Fibroblast of villous mesenchyme (primary cell): ENCODE results near the gene PSMA8. TPM values are rescaled to one million over a fixed set of nuclear protein-coding genes. Genes with fewer than 3 reads are reported as not detected.
"Not testable (repeated sequence)": the region's sequence is repeated elsewhere in the genome, so short reads cannot be mapped to it uniquely, and the experiment has no call there.

Source experiments
- DNase-seq: peaks from one replicate; pipeline ENCODE4 v3.0.0-alpha.2; 2010; ENCODE audit warnings: low read depth
- H3K4me3 ChIP-seq: 2 replicates; pipeline ENCODE4 v1.5.1; 2011; ENCODE audit warnings: low read depth, mild to moderate bottlenecking, low read length
- total RNA-seq: library from RNA; depleted of rRNA; stranded (reverse); fragments of >200 nt; gene quantifications from 2 replicates; pipeline ENCODE4 v1.2.3, GENCODE V29; 2012
- TF ChIP-seq, protein P1 (sequence below): IDR thresholded peaks from 2 replicates; pipeline ENCODE4 v1.5.1; 2012; ENCODE audit warnings: low read depth, mild to moderate bottlenecking, low read length; ENCODE audit not compliant: insufficient read depth

Gene PSMA8
- total RNA-seq, 1 donor, result not detected

DNA sequence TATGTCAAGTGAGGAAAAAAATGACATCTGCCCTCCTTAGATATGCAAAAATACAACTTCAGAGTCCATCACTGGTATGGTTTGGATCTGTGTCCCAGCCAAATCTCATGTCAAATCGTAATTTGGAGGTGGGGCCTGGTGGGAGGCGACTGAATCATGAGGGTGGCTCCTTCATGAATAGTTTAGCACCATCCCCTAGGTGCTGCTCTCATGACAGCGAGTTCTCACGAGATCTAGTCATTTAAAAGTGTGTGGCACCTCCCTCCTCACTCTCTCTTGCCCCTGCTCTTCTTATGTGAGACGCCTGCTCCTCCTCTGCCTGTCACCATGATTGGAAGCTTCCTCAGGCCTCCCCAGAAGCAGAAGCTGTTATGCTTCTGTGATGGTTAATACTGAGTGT is 5.9 kb upstream of the PSMA8 start:
- no peak overlapping the region for H3K4me3 ChIP-seq
- no peak for DNase-seq
- TF ChIP-seq, protein P1, sequence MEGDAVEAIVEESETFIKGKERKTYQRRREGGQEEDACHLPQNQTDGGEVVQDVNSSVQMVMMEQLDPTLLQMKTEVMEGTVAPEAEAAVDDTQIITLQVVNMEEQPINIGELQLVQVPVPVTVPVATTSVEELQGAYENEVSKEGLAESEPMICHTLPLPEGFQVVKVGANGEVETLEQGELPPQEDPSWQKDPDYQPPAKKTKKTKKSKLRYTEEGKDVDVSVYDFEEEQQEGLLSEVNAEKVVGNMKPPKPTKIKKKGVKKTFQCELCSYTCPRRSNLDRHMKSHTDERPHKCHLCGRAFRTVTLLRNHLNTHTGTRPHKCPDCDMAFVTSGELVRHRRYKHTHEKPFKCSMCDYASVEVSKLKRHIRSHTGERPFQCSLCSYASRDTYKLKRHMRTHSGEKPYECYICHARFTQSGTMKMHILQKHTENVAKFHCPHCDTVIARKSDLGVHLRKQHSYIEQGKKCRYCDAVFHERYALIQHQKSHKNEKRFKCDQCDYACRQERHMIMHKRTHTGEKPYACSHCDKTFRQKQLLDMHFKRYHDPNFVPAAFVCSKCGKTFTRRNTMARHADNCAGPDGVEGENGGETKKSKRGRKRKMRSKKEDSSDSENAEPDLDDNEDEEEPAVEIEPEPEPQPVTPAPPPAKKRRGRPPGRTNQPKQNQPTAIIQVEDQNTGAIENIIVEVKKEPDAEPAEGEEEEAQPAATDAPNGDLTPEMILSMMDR, result no peak

DNA sequence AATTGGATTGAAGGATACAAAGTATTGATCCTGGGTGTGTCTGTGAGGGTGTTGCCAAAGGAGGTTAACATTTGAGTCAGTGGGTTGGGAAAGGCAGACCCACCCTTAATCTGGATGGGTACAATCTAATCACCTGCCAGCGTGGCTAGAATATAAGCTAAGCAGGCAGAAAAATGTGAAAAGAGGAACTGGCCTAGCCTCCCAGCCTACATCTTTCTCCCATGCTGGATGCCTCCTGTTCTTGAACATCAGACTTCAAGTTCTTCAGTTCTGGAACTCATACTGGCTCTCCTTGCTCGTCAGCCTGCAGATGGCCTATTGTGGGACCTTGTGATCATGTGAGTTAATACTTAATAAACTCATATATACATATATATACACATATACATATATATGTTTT is 5.5 kb upstream of the PSMA8 start:
- not testable (repeated sequence) for H3K4me3 ChIP-seq, DNase-seq

DNA sequence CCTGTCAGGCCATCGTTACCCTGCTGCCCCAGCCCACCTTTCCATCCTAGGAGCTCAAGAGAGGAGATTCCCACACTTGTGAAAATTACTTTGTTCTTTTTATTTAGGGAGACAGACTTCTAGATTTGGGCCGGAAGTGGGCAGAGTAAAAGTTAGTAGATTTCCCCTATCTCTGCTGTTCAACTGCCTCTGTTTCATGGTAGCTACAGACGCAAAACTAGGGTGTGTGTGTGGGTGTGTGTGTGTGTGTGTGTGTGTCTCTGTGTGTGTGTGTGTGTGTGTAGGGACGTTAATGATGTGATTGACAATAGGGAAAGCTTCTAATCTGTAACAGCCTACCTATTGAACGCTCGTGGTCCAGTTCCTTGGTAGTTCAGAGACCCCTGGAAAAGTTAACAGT is 438 bp downstream of the PSMA8 start:
- DNase-seq, result no peak
- TF ChIP-seq, protein P1, result no peak
- H3K4me3 ChIP-seq, result no peak overlapping the region

DNA sequence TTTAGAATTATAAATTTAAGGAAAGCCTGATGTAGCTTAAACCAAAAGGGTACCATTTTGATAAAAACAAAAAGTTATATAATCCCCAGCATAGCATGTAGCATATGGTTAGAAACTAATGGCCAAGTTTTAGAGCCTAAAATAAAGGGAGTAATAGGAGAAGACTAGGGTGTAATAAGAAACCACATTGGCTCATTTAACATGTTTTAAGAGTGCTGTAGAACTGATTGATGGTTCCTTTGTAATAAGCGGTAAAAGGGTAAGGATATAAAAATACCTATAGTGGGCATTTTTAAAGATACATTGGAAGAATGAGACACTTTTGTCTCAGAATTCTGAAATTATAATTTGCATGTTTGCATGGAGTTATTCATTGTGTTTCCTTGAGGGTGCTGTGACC is 1.9 kb downstream of the PSMA8 start:
- no peak for DNase-seq
- H3K4me3 ChIP-seq, result no peak overlapping the region
- TF ChIP-seq, protein P1, result no peak

DNA sequence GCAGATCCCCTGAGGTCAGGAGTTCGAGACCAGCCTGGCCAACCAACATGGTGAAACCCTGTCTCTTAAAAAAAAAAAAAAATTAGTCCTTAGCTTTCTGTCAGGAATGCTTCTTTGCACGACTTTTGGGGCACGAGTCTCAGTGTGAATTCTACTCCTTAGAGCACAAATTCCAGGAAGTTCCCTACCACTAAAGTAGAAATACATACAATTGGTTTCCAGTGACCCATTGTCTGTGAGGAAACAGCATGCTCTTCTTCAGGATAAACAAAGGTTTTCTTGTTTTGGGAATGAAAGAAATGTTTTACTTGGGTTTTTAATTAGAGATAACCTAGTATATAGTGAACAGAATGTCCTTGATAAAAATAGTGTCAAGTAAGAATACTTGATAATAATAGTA is 23.7 kb downstream of the PSMA8 start:
- TF ChIP-seq, protein P1, result no peak
- no peak for DNase-seq
- no peak overlapping the region for H3K4me3 ChIP-seq

DNA sequence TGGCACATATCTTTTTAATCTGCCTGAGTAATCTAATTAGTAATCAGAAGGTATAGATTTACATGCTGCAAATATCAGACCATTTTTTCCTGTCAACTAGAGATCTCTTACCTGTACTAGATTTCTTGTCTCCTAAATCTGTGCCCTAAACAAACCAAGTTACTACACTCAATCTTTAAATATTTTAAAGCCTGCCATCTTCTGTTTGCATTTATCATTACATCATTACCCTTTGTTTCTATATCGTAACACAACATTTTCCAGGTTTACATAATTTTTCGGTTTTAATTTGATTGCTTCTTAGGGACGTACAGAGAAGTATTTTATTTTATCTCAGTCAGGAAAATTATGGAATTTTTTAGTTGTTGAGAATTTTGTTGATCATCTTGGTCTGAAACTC is 25.7 kb downstream of the PSMA8 start:
- DNase-seq, result peak; percentile 5
- no peak overlapping the region for H3K4me3 ChIP-seq
- TF ChIP-seq, protein P1, result peak; percentile 16

DNA sequence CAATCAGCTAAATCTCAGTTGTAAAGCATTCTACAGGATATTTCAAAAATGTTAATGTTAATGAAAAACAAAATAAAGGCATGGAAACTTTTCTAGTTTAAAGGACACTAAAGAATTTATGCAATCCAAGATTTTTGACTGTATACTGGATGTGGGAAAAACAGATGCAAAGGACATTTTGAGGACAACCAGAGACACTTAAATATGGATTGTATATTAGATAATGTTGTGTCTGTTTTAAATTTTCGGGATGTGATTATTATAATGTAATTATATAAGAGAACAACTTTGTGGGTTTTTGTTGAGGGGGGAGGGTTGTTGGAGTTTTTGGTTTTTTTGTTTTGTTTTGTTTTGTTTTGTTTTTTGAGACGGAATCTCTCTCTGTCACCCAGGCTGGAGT is 30.9 kb downstream of the PSMA8 start:
- TF ChIP-seq, protein P1, result no peak
- DNase-seq, result no peak
- no peak overlapping the region for H3K4me3 ChIP-seq

DNA sequence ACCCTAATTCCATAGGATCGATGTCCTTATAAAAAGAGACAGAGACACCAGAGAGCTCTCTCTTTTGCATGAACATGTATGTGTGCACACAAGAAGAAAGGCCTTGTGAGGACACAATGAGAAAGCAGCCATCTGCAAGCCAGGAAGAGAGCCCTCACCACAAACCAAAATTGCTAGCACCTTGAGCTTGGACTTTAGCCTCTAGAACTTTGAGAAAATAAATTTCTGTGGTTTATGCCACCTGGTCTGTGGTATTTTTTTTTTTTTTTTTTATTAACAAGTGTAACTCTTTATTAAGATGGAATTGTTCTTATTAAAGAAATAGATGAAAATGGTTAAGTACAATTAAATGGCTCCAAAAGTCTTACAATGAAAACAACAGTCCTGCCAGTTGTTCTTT is 33.9 kb downstream of the PSMA8 start:
- H3K4me3 ChIP-seq, DNase-seq: not testable (repeated sequence)
